ENCODE measurements around the gene TCIRG1.

DNA sequence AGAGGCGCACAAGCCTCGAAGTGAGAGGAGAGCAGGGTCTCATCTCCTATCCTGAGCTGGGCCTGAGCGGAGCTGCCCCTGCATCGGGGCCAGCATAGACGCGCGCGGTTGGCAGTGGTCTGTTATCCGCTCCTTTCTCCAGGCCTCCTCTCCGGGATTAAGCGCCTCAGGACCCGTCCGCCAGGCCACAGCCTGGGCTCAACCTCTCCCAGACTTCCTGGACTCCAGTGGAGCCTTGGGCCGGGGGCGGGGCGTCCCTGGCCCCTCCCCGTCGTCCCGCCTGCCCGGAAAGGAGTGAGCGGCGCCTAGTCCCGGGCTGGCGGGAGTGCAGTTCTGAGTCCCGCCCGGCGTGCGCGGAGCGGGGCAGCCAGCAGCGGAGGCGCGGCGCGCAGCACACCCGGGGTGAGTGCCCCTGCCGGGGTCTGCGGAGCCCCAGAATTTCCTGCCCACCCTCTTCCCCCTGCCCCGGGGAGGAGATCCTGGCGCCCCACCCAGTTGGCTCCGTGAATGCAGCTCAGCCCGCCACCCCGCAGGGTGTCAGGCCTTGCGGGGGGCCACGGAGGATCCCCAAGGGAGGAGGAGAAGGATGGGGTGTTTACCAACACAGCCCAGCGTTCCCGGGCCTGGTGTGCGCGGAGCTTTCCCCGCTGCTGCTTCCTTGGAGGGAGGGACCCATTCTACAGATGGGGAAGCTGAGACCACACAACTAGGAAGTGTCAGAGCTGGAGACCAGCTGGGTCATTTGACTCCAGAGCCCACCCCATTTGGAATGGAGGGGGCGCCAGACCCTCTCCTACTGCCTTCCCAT is at the start of gene TCIRG1:
- no peak for TF ChIP-seq PPARA (CRISPR knock-in tag; IDR thresholded peaks at IDR 0.05; ENCODE audit: borderline replicate concordance)
- TF ChIP-seq PATZ1 (CRISPR knock-in tag; IDR thresholded peaks at IDR 0.05; ENCODE audit: borderline replicate concordance): no peak

All from SK-N-SH treated with all-trans-retinoic acid at 6 μM for 48 hours (cell line).